Measurements from ENCODE around the gene GMPR2. TPM values are rescaled to one million over a fixed set of nuclear protein-coding genes. Genes with fewer than 3 reads are reported as not detected.
"Not testable (repeated sequence)": the region's sequence is repeated elsewhere in the genome, so short reads cannot be mapped to it uniquely, and the experiment has no call there.

Gene GMPR2
- total RNA-seq, 1 donor from 2014 or later = 73.2 TPM

GRCh38 chr14:24195186-24196070 is 37.3 kb upstream of the GMPR2 start, which contains the start of gene TM9SF1:
TM9SF1 (minus strand) TSS chr14:24195441; CDS start chr14:24195019, 422 bp downstream.
- H3K27me3 ChIP-seq = no peaks in the 10 kb centered on the region
- DNase-seq (peak; percentile 96), ATAC-seq (peak; percentile 97)
- H3K27ac ChIP-seq = peak within 1 kb of the TSS; percentile 100
- peaks cover 26% of the 10 kb centered on the region for H3K36me3 ChIP-seq
- no peaks in the 10 kb centered on the region for H3K9me3 ChIP-seq
- peak within 1 kb of the TSS; percentile 89 for H3K4me3 ChIP-seq
- peaks cover 25% of the 10 kb centered on the region for H3K4me1 ChIP-seq
- TF ChIP-seq CTCF (IDR thresholded peaks at IDR 0.05) = no peak
- intact Hi-C loops (cut with DNase I) = no loop called here

- Histone ChIP-seq H3K4me3 (peak overlapping the region; percentile 89), H3K27me3 (no peaks in the 10 kb centered on the region), H3K36me3 (peaks cover 22% of the 10 kb centered on the region), H3K9me3 (no peaks in the 10 kb centered on the region), H3K27ac (peak overlapping the region; percentile 100), H3K4me1 (peaks cover 25% of the 10 kb centered on the region)
- DNase-seq (no peak), ATAC-seq (peak; percentile 10)
- TF ChIP-seq CTCF (IDR thresholded peaks at IDR 0.05) = no peak
- intact Hi-C loops (cut with DNase I) = no loop called here
Measured at GRCh38 chr14:24196071-24197055, 36.4 kb upstream of the GMPR2 start.

- no peak for DNase-seq
- H3K27me3 ChIP-seq = no peaks in the 10 kb centered on the region
- ATAC-seq = no peak
- TF ChIP-seq CTCF (IDR thresholded peaks at IDR 0.05) = no peak
- H3K27ac ChIP-seq = no peak overlapping the region
- H3K4me3 ChIP-seq = peak overlapping the region; percentile 89
- intact Hi-C loops (cut with DNase I) = no loop called here
- no peaks in the 10 kb centered on the region for H3K9me3 ChIP-seq
- peaks cover 20% of the 10 kb centered on the region for H3K36me3 ChIP-seq
- H3K4me1 ChIP-seq = peaks cover 25% of the 10 kb centered on the region
Measured at GRCh38 chr14:24197056-24197450, 35.7 kb upstream of the GMPR2 start.

DNA sequence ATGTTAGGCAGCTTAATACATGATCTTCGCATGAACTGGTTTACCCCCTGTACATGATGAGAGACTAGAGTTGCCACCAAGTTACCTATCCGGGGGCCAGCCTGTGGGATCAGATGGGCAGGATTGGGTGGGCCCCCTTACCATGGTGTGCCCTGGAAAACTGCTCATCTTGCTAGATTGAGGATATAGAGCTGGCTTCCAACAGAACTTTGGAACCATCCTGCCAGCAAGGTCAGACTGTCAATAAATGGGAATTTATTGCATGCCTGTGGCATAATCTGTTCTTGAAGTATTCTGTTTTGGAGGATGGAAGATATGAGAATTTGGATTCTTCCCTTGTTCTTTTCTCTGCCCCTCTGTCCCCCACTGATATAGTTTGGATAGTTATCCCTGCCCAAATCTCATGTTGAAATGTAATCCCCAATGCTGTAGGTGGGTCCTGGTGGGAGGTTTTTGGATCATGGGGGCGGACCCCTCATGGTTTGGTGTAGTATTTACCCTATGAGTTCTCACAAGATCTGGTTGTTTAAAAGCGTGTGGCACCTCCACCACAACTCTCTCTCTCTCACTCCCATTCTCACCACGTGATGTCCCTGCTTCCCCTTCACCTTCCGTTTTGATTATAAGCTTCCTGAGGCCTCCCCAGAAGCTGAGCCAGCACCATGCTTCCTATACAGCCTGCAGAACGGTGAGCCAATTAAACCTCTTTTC is 33.8 kb upstream of the GMPR2 start:
- H3K36me3 ChIP-seq = peaks cover 15% of the 10 kb centered on the region
- H3K9me3 ChIP-seq = no peaks in the 10 kb centered on the region
- no peak for TF ChIP-seq CTCF (IDR thresholded peaks at IDR 0.05)
- ATAC-seq (no peak), DNase-seq (no peak)
- intact Hi-C loops (cut with DNase I) = no loop called here
- no peak overlapping the region for H3K4me3 ChIP-seq
- H3K27ac ChIP-seq = no peak overlapping the region
- H3K27me3 ChIP-seq = no peaks in the 10 kb centered on the region
- H3K4me1 ChIP-seq = peaks cover 23% of the 10 kb centered on the region

GRCh38 chr14:24202538-24202937 is 30.2 kb upstream of the GMPR2 start:
- H3K9me3 ChIP-seq; H3K4me1 ChIP-seq; intact Hi-C loops (cut with DNase I); ATAC-seq; H3K27ac ChIP-seq; H3K27me3 ChIP-seq; DNase-seq; H3K4me3 ChIP-seq: not testable (repeated sequence)
- peaks cover 40% of the 10 kb centered on the region for H3K36me3 ChIP-seq

GRCh38 chr14:24203249-24203886 is 29.4 kb upstream of the GMPR2 start:
- ATAC-seq; H3K4me3 ChIP-seq; H3K4me1 ChIP-seq; DNase-seq; H3K27me3 ChIP-seq; intact Hi-C loops (cut with DNase I); H3K9me3 ChIP-seq; H3K27ac ChIP-seq: not testable (repeated sequence)
- H3K36me3 ChIP-seq = peaks cover 48% of the 10 kb centered on the region

Data from upper lobe of right lung (tissue), 1 donor.